GM12892 (cell line): ENCODE results near the gene C1orf122.

Experiments
- POLR2A ChIP-seq: IDR thresholded peaks from 2 replicates; pipeline ENCODE4 v1.6.1; 2011; ENCODE audit warnings: low read depth, low read length, control low read depth
- POLR2AphosphoS5 ChIP-seq: IDR thresholded peaks from 2 replicates; pipeline ENCODE4 v1.6.1; 2011; ENCODE audit warnings: low read depth, low read length, control low read depth

- TF ChIP-seq POLR2A (no peak), POLR2AphosphoS5 (no peak)
Observed at GRCh38 chr1:37811027-37811655, 3.6 kb downstream of the C1orf122 start.
